DOHH2 (cell line): ENCODE results near the gene STARD6.

Source experiments
- H3F3A ChIP-seq: fragments of 200-600 bp; sonication (generic), shearing (Covaris generic); 2 replicates; pipeline ENCODE4 v1.6.0; 2016; ENCODE audit warnings: antibody characterized with exemption, mild to moderate bottlenecking; ENCODE audit not compliant: control insufficient read depth, insufficient read depth
- H3K27ac ChIP-seq: fragments of 200-600 bp; sonication (generic); 2 replicates; pipeline ENCODE4 v1.5.1; 2014; ENCODE audit warnings: low read depth, mild to moderate bottlenecking, low read length, moderate library complexity
- H3K27me3 ChIP-seq: fragments of 200-600 bp; sonication (generic); 2 replicates; pipeline ENCODE4 v1.6.1; 2014; ENCODE audit warnings: mild to moderate bottlenecking, low read length, mixed read lengths; ENCODE audit not compliant: control insufficient read depth
- H3K36me3 ChIP-seq: fragments of 200-600 bp; sonication (generic); 2 replicates; pipeline ENCODE4 v1.6.1; 2014; ENCODE audit warnings: mild to moderate bottlenecking, low read length, moderate library complexity, mixed read lengths; ENCODE audit not compliant: control insufficient read depth
- H3K4me1 ChIP-seq: fragments of 200-600 bp; sonication (generic); 2 replicates; pipeline ENCODE4 v1.6.1; 2014; ENCODE audit warnings: mild to moderate bottlenecking, low read length, mixed read lengths; ENCODE audit not compliant: control insufficient read depth
- H3K4me2 ChIP-seq: fragments of 200-600 bp; sonication (generic); 2 replicates; pipeline ENCODE4 v1.6.0; 2014; ENCODE audit warnings: mild to moderate bottlenecking, low read length, moderate library complexity
- H3K4me3 ChIP-seq: fragments of 200-600 bp; sonication (generic); 2 replicates; pipeline ENCODE4 v1.5.1; 2014; ENCODE audit warnings: mild to moderate bottlenecking, low read length, mixed read lengths
- H3K79me2 ChIP-seq: fragments of 200-600 bp; sonication (generic); 2 replicates; pipeline ENCODE4 v1.6.1; 2014; ENCODE audit warnings: mild to moderate bottlenecking, low read length, mixed read lengths; ENCODE audit not compliant: control insufficient read depth
- H3K9me2 ChIP-seq: fragments of 200-600 bp; sonication (generic); replicated peaks from 2 replicates; pipeline ENCODE4 v1.6.1; 2014; ENCODE audit warnings: mild to moderate bottlenecking, low read length, mixed read lengths; ENCODE audit not compliant: control insufficient read depth
- H3K9me3 ChIP-seq: fragments of 200-600 bp; sonication (generic); 2 replicates; pipeline ENCODE4 v1.6.1; 2014; ENCODE audit warnings: antibody characterized with exemption, low read length, mixed read lengths; ENCODE audit not compliant: control insufficient read depth, insufficient read depth
- H4K20me1 ChIP-seq: fragments of 200-600 bp; sonication (generic); 2 replicates; pipeline ENCODE4 v1.6.0; 2014; ENCODE audit warnings: low read depth, mild to moderate bottlenecking, antibody characterized with exemption, low read length, moderate library complexity; ENCODE audit not compliant: control insufficient read depth, insufficient read depth
- EZH2phosphoT487 ChIP-seq: fragments of 200-600 bp; sonication (generic); IDR thresholded peaks from 2 replicates; pipeline ENCODE4 v1.6.1; 2017; ENCODE audit warnings: borderline replicate concordance, mild to moderate bottlenecking, antibody characterized with exemption, low read length, moderate library complexity, mixed read lengths
- TF ChIP-seq, protein P1 (sequence below): fragments of 200-600 bp; sonication (generic); IDR thresholded peaks from one replicate; pipeline ENCODE4 v1.5.1; 2014; ENCODE audit warnings: antibody characterized with exemption, mild to moderate bottlenecking, low read depth, low read length; ENCODE audit not compliant: poor library complexity, severe bottlenecking

Gene STARD6

DNA sequence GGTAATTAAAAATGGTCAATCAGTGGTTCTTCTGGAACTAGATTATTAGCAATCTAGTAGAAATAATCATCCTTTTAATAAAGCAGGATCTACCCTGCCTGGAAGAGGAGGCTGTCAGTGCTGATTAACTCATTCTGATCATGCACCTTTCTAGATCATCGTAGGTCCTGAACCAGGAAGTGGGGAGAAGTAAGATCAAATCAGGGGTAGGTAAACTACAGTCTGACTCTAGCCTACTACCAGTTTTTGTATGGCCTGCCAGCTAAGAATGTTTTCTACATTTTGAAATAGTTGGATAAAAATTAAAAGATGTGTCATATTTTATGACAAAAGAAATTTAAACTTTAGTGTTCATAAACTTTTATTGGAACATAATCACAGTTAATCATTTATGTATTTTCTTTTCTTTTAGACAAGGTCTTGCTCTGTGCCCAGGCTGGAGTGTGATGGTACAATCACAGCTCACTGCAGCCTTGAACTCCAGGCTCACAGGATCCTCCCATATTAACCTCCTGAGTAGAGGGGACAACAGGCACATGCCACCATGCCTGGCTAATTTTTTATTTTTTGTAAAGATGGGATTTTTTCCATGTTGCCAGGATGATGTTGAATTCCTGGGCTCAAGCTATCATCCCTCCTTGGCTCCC is 36.1 kb upstream of the STARD6 start:
- no peaks in the 10 kb centered on the region for H3K9me3 ChIP-seq
- no peak overlapping the region for H3K4me3 ChIP-seq
- no peaks in the 10 kb centered on the region for H3K79me2 ChIP-seq
- no peak overlapping the region for H3K27ac ChIP-seq
- no peak overlapping the region for H3K4me2 ChIP-seq
- no peaks in the 10 kb centered on the region for H3K9me2 ChIP-seq
- H3K36me3 ChIP-seq = no peaks in the 10 kb centered on the region
- H3K4me1 ChIP-seq = no peaks in the 10 kb centered on the region
- H4K20me1 ChIP-seq = no peaks in the 10 kb centered on the region
- no peak for TF ChIP-seq EZH2phosphoT487
- TF ChIP-seq, protein P1, sequence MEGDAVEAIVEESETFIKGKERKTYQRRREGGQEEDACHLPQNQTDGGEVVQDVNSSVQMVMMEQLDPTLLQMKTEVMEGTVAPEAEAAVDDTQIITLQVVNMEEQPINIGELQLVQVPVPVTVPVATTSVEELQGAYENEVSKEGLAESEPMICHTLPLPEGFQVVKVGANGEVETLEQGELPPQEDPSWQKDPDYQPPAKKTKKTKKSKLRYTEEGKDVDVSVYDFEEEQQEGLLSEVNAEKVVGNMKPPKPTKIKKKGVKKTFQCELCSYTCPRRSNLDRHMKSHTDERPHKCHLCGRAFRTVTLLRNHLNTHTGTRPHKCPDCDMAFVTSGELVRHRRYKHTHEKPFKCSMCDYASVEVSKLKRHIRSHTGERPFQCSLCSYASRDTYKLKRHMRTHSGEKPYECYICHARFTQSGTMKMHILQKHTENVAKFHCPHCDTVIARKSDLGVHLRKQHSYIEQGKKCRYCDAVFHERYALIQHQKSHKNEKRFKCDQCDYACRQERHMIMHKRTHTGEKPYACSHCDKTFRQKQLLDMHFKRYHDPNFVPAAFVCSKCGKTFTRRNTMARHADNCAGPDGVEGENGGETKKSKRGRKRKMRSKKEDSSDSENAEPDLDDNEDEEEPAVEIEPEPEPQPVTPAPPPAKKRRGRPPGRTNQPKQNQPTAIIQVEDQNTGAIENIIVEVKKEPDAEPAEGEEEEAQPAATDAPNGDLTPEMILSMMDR = no peak
- no peaks in the 10 kb centered on the region for H3K27me3 ChIP-seq
- H3F3A ChIP-seq = no peaks in the 10 kb centered on the region

GRCh38 chr18:54392543-54393023 is 34.9 kb upstream of the STARD6 start:
- Histone ChIP-seq H4K20me1 (no peaks in the 10 kb centered on the region), H3F3A (no peaks in the 10 kb centered on the region), H3K4me2 (no peak overlapping the region)

GRCh38 chr18:54390838-54391237 is 33.2 kb upstream of the STARD6 start:
- Histone ChIP-seq H3K36me3 (no peaks in the 10 kb centered on the region), H3K79me2 (no peaks in the 10 kb centered on the region), H3K9me2 (no peaks in the 10 kb centered on the region), H3K4me2 (no peak overlapping the region), H3K27me3 (no peaks in the 10 kb centered on the region), H3K27ac (no peak overlapping the region), H4K20me1 (no peaks in the 10 kb centered on the region), H3K9me3 (no peaks in the 10 kb centered on the region), H3K4me1 (no peaks in the 10 kb centered on the region), H3F3A (no peaks in the 10 kb centered on the region), H3K4me3 (no peak overlapping the region)
- TF ChIP-seq, protein P1 = no peak
- TF ChIP-seq EZH2phosphoT487 = no peak

More at GRCh38 chr18:54392543-54393023, 34.9 kb upstream of the STARD6 start:
- Histone ChIP-seq H3K4me3 (no peak overlapping the region), H3K79me2 (no peaks in the 10 kb centered on the region), H3K9me3 (no peaks in the 10 kb centered on the region), H3K27me3 (no peaks in the 10 kb centered on the region), H3K36me3 (no peaks in the 10 kb centered on the region), H3K27ac (no peak overlapping the region), H3K9me2 (no peaks in the 10 kb centered on the region), H3K4me1 (no peaks in the 10 kb centered on the region)
- no peak for TF ChIP-seq EZH2phosphoT487
- TF ChIP-seq, protein P1 = peak; percentile 85
